IPS-11a (cell line): Measurements from ENCODE around the gene ARMC9.
"Not testable (repeated sequence)": the region's sequence is repeated elsewhere in the genome, so short reads cannot be mapped to it uniquely, and the experiment has no call there.

Experiments
- H3K4me3 ChIP-seq: one replicate; pipeline ENCODE4 v1.5.1; 2013; ENCODE audit warnings: low read depth, low read length, control low read depth

The ARMC9 gene

GRCh38 chr2:231335591-231335990, 137.2 kb downstream of the ARMC9 start:
- no peak overlapping the region for H3K4me3 ChIP-seq

- no peak overlapping the region for H3K4me3 ChIP-seq
These were observed 137.8 kb downstream of the ARMC9 start for GRCh38 chr2:231336236-231336635.

- no peak overlapping the region for H3K4me3 ChIP-seq
These were observed 138.3 kb downstream of the ARMC9 start for GRCh38 chr2:231336700-231337099.

- H3K4me3 ChIP-seq: no peak overlapping the region
These were observed 139.7 kb downstream of the ARMC9 start for GRCh38 chr2:231337807-231338759.

GRCh38 chr2:231339316-231339715, 140.9 kb downstream of the ARMC9 start:
- no peak overlapping the region for H3K4me3 ChIP-seq

GRCh38 chr2:231341100-231341499, 142.7 kb downstream of the ARMC9 start:
- no peak overlapping the region for H3K4me3 ChIP-seq

GRCh38 chr2:231342061-231342711, 143.8 kb downstream of the ARMC9 start:
- no peak overlapping the region for H3K4me3 ChIP-seq

GRCh38 chr2:231343006-231343710, 144.7 kb downstream of the ARMC9 start:
- H3K4me3 ChIP-seq: no peak overlapping the region

GRCh38 chr2:231343988-231344387, 145.6 kb downstream of the ARMC9 start:
- no peak overlapping the region for H3K4me3 ChIP-seq

- no peak overlapping the region for H3K4me3 ChIP-seq
These were observed 146.4 kb downstream of the ARMC9 start for GRCh38 chr2:231344851-231345250.

GRCh38 chr2:231347081-231347480, 148.7 kb downstream of the ARMC9 start:
- no peak overlapping the region for H3K4me3 ChIP-seq

- no peak overlapping the region for H3K4me3 ChIP-seq
These were observed 149.2 kb downstream of the ARMC9 start for GRCh38 chr2:231347638-231348037.

GRCh38 chr2:231348173-231348572, 149.7 kb downstream of the ARMC9 start:
- no peak overlapping the region for H3K4me3 ChIP-seq

GRCh38 chr2:231348704-231349373, 150.4 kb downstream of the ARMC9 start:
- no peak overlapping the region for H3K4me3 ChIP-seq

GRCh38 chr2:231349374-231349735, 150.9 kb downstream of the ARMC9 start:
- H3K4me3 ChIP-seq: not testable (repeated sequence)

GRCh38 chr2:231351648-231352047, 153.2 kb downstream of the ARMC9 start:
- H3K4me3 ChIP-seq: no peak overlapping the region

- no peak overlapping the region for H3K4me3 ChIP-seq
These were observed 155.0 kb downstream of the ARMC9 start for GRCh38 chr2:231353469-231353868.

- no peak overlapping the region for H3K4me3 ChIP-seq
These were observed 157.4 kb downstream of the ARMC9 start for GRCh38 chr2:231355508-231356465.

- no peak overlapping the region for H3K4me3 ChIP-seq
These were observed 158.0 kb downstream of the ARMC9 start for GRCh38 chr2:231356466-231356844.

GRCh38 chr2:231357048-231357447, 158.6 kb downstream of the ARMC9 start:
- no peak overlapping the region for H3K4me3 ChIP-seq
